Endothelial cell of hepatic sinusoid (primary cell): ENCODE measurements around the gene KIF25.

Experiments used
- in situ Hi-C: cut with HindIII; loops from 2 replicates; pipeline ENCODE4 v1.10.0; 2017; ENCODE audit warnings: low sequenced_read_pairs

The KIF25 gene

GRCh38 chr6:167997642-167998041 lies at the start of gene KIF25:
KIF25 (plus strand) TSS chr6:167997671; CDS start chr6:168029586, 31,915 bp downstream.
- in situ Hi-C loops: loop anchor here (5.0 kb wide), 1 partner anchor 35 kb away; no protein-coding TSS in a partner anchor

GRCh38 chr6:167947716-167948115 lies 49.8 kb upstream of the KIF25 start:
- in situ Hi-C loops: no loop called here

GRCh38 chr6:167948716-167949115 lies 48.8 kb upstream of the KIF25 start:
- in situ Hi-C loops: no loop called here

- in situ Hi-C loops: no loop called here
Observed at GRCh38 chr6:167949121-167949684, 48.3 kb upstream of the KIF25 start.

GRCh38 chr6:167951781-167952511 lies 45.5 kb upstream of the KIF25 start:
- in situ Hi-C loops: no loop called here

- in situ Hi-C loops: no loop called here
Observed at GRCh38 chr6:167952512-167952859, 45.0 kb upstream of the KIF25 start.

GRCh38 chr6:167953551-167953950 lies 43.9 kb upstream of the KIF25 start:
- in situ Hi-C loops: no loop called here

GRCh38 chr6:167954151-167954550 lies 43.3 kb upstream of the KIF25 start:
- in situ Hi-C loops: no loop called here

GRCh38 chr6:167956491-167956890 lies 41.0 kb upstream of the KIF25 start:
- in situ Hi-C loops: no loop called here

GRCh38 chr6:167956983-167957492 lies 40.4 kb upstream of the KIF25 start:
- in situ Hi-C loops: no loop called here

GRCh38 chr6:167957626-167958025 lies 39.8 kb upstream of the KIF25 start:
- in situ Hi-C loops: no loop called here

- in situ Hi-C loops: no loop called here
Observed at GRCh38 chr6:167960579-167960978, 36.9 kb upstream of the KIF25 start.

GRCh38 chr6:167962711-167963110 lies 34.8 kb upstream of the KIF25 start:
- in situ Hi-C loops: no loop called here

GRCh38 chr6:167963589-167964057 lies 33.8 kb upstream of the KIF25 start:
- in situ Hi-C loops: no loop called here

GRCh38 chr6:167965592-167966539 lies 31.6 kb upstream of the KIF25 start:
- in situ Hi-C loops: no loop called here

GRCh38 chr6:167966540-167966905 lies 30.9 kb upstream of the KIF25 start:
- in situ Hi-C loops: no loop called here

- in situ Hi-C loops: no loop called here
Observed at GRCh38 chr6:167968091-167968490, 29.4 kb upstream of the KIF25 start.

- in situ Hi-C loops: no loop called here
Observed at GRCh38 chr6:167970230-167970629, 27.2 kb upstream of the KIF25 start.

- in situ Hi-C loops: no loop called here
Observed at GRCh38 chr6:167972193-167972592, 25.3 kb upstream of the KIF25 start.

- in situ Hi-C loops: no loop called here
Observed at GRCh38 chr6:167973148-167973885, 24.2 kb upstream of the KIF25 start.
